HAP-1 (cell line): ENCODE measurements around the gene PNCK.

Experiments used
- DNase-seq, 2 experiments: peaks; one replicate each; pipeline ENCODE4 v3.0.0-alpha.2; 2016 to 2020; ENCODE audit warnings: low spot score in 2 of 2
- H3K27me3 ChIP-seq: fragments of 250-450 bp; sonication (Bioruptor Pico); 2 replicates; pipeline ENCODE4 v1.5.1; 2020; ENCODE audit warnings: low read depth, mild to moderate bottlenecking, moderate library complexity
- H3K36me3 ChIP-seq: fragments of 250-450 bp; sonication (Bioruptor Pico); replicated peaks from 2 replicates; pipeline ENCODE4 v1.5.1; 2020; ENCODE audit warnings: mild to moderate bottlenecking
- H3K4me1 ChIP-seq: fragments of 250-450 bp; sonication (Bioruptor Pico); 2 replicates; pipeline ENCODE4 v1.5.1; 2020; ENCODE audit warnings: mild to moderate bottlenecking
- H3K4me3 ChIP-seq: fragments of 250-450 bp; sonication (Bioruptor Pico); 2 replicates; pipeline ENCODE4 v1.5.1; 2020; ENCODE audit warnings: mild to moderate bottlenecking, moderate library complexity
- H3K9me3 ChIP-seq: fragments of 250-450 bp; sonication (Bioruptor Pico); 2 replicates; pipeline ENCODE4 v1.5.1; 2020; ENCODE audit warnings: mild to moderate bottlenecking, moderate library complexity
- in situ Hi-C: fragments of 300-500 bp; cut with MboI; formaldehyde crosslinking; loops from 3 replicates; pipeline ENCODE4 v1.14.3; 2020; ENCODE audit warnings: low sequenced_read_pairs, inconsistent platforms, mixed read lengths

The PNCK gene

DNA sequence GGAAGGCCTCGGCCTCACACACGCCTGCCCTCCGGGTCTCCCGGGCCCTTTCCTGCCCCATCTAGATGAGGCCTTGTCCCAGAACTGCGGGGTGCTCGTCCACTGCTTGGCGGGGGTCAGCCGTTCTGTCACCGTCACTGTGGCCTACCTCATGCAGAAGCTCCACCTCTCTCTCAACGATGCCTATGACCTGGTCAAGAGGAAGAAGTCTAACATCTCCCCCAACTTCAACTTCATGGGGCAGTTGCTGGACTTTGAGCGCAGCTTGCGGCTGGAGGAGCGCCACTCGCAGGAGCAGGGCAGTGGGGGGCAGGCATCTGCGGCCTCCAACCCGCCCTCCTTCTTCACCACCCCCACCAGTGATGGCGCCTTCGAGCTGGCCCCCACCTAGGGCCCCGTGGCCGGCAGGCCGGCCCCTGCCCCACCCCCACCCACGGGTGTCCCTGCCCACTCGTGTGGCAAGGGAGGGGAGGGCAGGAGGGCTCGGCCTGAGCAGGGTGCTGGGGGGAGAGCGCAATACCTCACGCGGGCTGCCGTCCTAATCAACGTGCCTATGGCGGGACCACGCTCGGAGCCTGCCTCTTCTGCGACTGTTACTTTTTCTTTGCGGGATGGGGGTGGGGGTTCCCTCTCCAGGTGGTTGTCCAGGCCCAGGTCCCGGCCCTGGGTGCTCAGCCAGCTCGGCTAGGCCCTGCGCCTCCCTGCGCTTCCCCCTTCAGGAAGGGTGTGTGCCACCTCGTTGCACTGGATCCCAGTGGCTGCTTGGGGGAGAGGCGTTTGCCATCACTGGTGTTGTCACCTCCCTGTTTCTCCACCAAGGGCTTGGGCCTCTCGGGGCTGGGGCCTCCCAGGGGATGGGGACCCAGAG lies 23.5 kb downstream of the PNCK start:
- Histone ChIP-seq H3K9me3 (no peaks in the 10 kb centered on the region), H3K36me3 (peaks cover 28% of the 10 kb centered on the region), H3K4me3 (no peak overlapping the region), H3K4me1 (peaks cover 17% of the 10 kb centered on the region; the same call in 1 of the 2 replicates), H3K27me3 (no peaks in the 10 kb centered on the region)
- peak in 1 of 2 experiments; percentile 8 for DNase-seq
- in situ Hi-C loops, result loop anchor here (25.0 kb wide), 1 partner anchor 688 kb away; no protein-coding TSS in a partner anchor

DNA sequence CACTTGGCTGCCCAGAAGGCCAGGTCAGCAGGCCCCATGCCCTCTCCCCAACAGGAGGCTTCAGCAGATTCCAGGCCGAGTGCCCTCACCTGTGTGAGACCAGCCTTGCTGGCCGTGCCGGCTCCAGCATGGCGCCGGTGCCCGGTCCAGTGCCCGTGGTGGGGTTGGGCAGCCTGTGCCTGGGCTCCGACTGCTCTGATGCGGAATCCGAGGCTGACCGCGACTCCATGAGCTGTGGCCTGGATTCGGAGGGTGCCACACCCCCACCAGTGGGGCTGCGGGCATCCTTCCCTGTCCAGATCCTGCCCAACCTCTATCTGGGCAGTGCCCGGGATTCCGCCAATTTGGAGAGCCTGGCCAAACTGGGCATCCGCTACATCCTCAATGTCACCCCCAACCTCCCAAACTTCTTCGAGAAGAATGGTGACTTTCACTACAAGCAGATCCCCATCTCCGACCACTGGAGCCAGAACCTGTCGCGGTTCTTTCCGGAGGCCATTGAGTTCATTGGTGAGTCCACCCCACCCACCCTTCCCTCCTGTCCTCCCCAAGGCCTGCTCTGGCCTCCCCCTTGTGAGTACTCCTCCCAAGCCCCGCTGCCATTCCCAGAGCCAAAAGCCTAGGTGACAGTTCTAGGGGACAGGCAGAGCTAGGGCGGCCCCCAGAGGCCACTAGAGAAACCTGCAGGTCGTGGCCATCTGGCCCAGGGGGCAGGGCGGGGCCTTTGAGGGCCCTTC lies 24.3 kb downstream of the PNCK start:
- DNase-seq, result peak; percentile 63 to 86
- Histone ChIP-seq H3K4me3 (no peak overlapping the region; the same call in 1 of the 2 replicates), H3K27me3 (no peaks in the 10 kb centered on the region), H3K9me3 (no peaks in the 10 kb centered on the region), H3K4me1 (peaks cover 22% of the 10 kb centered on the region), H3K36me3 (peaks cover 28% of the 10 kb centered on the region)
- in situ Hi-C loops, result no loop called here

DNA sequence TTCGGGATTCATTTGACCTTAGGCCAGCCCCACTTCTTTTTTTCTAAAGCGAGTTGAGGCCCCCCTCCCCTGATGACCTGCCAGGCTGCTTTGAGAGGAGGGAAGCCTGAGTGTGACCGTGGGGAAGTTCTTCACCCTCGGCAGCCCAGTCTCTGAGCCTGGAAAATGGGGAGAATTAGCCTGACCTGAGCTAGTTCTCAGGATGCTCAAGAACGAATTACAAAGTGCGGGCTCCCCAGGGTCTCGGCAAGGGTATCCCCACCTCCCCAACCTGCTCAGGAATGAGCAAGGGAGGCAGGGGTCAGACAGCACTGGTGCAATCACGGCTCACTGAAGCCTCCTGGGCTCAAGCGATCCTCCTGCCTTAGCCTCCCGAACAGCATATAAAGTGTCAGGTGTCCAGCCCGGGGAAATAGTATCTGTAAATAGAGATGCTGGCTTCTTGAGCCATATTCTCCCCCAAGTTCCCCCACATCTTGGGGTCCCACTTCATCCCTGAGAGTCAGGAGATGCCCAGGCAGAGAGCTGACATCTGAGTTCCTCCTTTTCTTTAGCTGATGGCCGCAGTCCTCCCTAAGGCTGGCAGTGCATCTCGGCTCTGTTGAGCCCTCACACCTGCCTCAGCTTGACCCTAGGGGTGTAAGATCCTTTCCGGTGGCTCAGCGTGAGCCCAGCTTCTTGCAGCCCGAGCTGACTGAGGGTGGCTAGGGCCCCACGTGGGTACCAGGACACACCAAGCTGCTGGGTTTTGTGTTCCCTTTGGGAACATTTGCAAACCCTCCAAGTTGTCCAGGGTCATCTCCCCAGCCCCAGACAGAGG lies 25.0 kb downstream of the PNCK start:
- H3K4me3 ChIP-seq, result peak overlapping the region; percentile 54
- in situ Hi-C loops, result no loop called here
- peak in 1 of 2 experiments; percentile 9 for DNase-seq
- H3K27me3 ChIP-seq, result no peaks in the 10 kb centered on the region
- peaks cover 28% of the 10 kb centered on the region for H3K36me3 ChIP-seq
- no peaks in the 10 kb centered on the region for H3K9me3 ChIP-seq
- H3K4me1 ChIP-seq, result peaks cover 26% of the 10 kb centered on the region

DNA sequence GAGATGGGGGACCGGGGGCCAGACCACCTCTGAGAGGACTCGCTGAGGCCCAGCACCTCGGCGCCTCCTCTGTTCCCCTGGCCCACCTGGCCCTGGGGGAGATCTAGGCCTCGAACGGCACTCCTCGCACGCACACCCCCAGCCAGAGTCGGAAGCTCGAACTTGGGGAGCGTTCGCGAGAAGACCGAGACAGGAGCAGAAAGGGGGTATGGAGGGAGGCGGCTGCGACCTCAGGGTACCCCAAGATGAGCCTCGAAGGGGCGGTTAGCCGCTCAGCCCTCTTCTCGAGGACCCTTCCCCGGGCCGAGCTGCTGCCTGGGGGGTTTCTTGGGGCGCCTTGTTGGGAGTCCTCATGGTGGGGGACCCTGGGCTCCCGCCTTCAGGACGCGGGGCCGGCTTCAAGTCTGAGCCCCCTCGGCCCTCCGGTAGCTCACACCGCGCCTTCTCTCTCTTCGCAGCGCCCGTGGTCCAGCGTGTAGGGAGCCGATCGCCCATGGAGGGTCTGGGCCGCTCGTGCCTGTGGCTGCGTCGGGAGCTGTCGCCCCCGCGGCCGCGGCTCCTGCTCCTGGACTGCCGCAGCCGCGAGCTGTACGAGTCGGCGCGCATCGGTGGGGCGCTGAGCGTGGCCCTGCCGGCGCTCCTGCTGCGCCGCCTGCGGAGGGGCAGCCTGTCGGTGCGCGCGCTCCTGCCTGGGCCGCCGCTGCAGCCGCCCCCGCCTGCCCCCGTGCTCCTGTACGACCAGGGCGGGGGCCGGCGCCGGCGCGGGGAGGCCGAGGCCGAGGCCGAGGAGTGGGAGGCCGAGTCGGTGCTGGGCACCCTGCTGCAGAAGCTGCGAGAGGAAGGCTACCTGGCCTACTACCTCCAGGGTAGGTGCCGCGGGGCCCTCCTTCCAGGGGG lies 25.9 kb downstream of the PNCK start:
- peaks cover 30% of the 10 kb centered on the region for H3K4me1 ChIP-seq
- DNase-seq, result peak in 1 of 2 experiments; percentile 49
- peaks cover 28% of the 10 kb centered on the region for H3K36me3 ChIP-seq
- in situ Hi-C loops, result no loop called here
- no peaks in the 10 kb centered on the region for H3K27me3 ChIP-seq
- H3K9me3 ChIP-seq, result no peaks in the 10 kb centered on the region
- peak overlapping the region; percentile 54 for H3K4me3 ChIP-seq

DNA sequence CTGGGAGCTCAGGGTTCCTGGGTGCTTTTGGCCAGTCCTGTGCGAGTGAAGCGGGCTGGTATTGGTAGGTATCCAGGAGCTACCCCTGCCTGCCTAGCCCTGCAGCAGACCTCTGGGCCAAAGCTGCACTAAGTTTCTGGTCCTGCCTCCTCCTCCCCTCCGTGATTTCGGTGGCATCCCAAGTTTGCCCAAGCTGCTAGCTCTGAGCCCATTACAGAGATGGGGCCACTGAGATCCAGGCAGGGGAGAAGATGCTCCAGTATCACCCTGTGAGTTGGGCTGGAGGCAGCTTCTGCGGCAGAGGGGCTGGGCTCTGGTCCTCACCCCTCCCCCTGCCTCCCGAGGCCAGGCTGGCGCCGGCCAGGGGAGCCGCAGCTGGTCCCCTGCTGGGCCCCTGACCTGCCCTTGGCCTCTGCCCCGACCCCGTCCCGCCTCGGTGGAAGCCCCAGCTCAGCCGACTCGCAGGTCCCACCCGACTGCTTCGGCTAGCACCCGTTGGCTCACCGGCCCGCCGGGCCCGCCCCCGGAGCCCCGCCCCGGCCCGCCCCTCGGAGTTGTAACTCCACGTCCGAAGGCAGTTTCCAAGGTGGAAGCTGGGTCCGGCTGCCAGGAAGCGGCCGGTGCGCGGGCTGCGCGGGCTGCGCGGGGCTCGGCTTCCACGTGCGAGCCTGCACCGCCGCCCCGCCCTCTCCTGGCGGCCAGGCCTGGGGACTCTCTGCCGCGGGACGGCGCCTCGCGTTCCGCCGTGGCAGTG lies 26.8 kb downstream of the PNCK start, which contains the start of gene DUSP9:
Gene DUSP9 (plus strand): TSS at position 584 of the 754 bp plus-strand sequence. CDS start 751 bp downstream, outside the sequence.
- in situ Hi-C loops, result no loop called here
- Histone ChIP-seq H3K4me1 (peaks cover 32% of the 10 kb centered on the region), H3K4me3 (peak within 1 kb of the TSS; percentile 54), H3K9me3 (no peaks in the 10 kb centered on the region), H3K27me3 (no peaks in the 10 kb centered on the region), H3K36me3 (peaks cover 28% of the 10 kb centered on the region)
- DNase-seq, result peak; percentile 79 to 87

DNA sequence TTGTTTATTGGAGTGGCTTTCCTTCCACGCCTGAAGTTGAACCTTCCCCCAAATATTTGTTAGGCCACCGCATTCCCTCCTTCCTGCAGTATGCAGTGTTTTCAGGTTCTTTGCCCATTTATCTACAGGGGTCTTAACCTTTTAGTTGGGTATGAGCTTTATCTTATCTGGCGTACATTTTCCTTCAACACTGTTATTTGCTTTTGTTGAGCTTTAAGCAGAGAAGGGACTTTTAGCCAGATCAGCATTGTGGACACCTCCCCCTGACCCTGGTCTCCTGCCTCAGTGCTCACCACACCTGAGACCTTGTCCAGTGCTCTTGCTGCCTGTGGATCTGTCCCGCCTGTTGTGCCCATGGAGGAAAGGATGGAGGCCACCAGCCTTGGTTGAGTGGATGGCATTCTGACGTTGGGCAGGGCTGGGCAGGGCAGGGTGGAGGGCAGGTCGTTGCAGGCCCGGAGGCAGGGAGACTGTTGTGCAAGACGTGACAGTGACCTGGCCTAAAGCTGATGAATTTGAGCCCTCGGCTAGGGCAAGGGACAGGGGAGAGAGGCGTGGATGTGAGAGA lies 27.6 kb downstream of the PNCK start:
- DNase-seq, result no peak
- Histone ChIP-seq H3K4me1 (peaks cover 35% of the 10 kb centered on the region), H3K4me3 (no peak overlapping the region), H3K27me3 (no peaks in the 10 kb centered on the region), H3K9me3 (no peaks in the 10 kb centered on the region), H3K36me3 (peaks cover 22% of the 10 kb centered on the region)
- in situ Hi-C loops, result no loop called here

DNA sequence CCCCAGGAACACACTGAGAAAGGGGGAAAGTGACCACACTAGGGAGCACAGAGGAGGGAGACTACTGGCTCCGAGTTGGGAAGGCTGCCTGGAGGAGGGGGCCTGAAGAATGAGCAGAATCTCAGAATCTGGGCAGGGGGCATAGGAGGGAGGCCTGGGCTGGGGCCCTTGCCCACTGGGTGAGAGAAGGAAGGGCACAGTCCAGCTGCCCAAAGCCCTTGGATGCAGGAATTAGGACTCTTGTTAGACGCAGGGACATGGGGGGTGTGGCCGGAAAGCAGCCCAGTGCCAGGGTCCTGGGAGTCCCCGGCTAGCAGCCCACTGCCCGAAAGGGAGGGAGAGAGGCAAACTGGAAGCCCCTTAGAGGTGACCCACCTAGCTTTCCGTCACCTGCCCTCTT lies 28.5 kb downstream of the PNCK start:
- no peak for DNase-seq
- in situ Hi-C loops, result no loop called here
- no peak overlapping the region for H3K4me3 ChIP-seq
- peaks cover 19% of the 10 kb centered on the region for H3K36me3 ChIP-seq
- peaks cover 35% of the 10 kb centered on the region for H3K4me1 ChIP-seq
- no peaks in the 10 kb centered on the region for H3K27me3 ChIP-seq
- H3K9me3 ChIP-seq, result no peaks in the 10 kb centered on the region

DNA sequence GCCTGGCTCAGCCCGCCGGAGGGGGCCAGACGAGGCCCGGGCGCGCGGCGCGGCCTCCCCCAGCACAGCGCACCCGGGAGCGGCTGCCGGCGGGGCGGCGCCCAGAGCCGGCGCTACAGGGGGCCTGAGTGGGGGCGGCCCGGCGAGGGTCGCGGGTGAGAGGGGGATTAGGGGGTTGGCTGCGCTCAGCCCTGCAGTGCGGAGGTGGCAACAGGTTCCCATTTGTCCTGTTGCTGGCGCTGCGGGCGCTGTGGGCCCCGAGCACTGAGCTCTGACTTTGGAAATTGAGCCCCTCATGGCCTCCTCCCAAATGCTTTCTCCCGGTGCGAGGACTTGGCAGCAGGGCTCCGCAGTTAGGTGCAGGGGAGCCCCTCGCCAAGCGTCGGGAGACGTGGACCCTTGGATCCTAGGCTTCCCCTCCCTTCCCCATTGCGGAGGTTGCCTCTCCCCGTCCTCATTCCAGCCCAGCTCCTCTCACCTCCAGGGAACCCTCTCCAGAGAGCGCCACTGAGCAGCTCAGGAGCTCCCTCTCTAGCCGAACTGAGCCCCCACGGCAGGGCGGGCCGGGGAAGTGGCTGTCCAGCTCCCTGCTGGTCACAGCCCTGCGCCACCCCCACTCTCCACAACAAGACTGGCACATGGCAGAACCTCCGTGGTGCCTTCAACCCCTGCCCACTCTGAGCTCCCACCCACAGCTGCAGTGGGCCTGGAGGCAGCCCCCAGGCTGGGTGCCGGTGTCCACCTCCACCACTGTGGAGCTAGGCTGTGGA lies 29.1 kb downstream of the PNCK start:
- Histone ChIP-seq H3K4me3 (peak overlapping the region; percentile 27), H3K4me1 (peaks cover 33% of the 10 kb centered on the region), H3K9me3 (no peaks in the 10 kb centered on the region), H3K27me3 (no peaks in the 10 kb centered on the region), H3K36me3 (peaks cover 13% of the 10 kb centered on the region)
- DNase-seq, result peak in 1 of 2 experiments; percentile 73
- in situ Hi-C loops, result no loop called here

DNA sequence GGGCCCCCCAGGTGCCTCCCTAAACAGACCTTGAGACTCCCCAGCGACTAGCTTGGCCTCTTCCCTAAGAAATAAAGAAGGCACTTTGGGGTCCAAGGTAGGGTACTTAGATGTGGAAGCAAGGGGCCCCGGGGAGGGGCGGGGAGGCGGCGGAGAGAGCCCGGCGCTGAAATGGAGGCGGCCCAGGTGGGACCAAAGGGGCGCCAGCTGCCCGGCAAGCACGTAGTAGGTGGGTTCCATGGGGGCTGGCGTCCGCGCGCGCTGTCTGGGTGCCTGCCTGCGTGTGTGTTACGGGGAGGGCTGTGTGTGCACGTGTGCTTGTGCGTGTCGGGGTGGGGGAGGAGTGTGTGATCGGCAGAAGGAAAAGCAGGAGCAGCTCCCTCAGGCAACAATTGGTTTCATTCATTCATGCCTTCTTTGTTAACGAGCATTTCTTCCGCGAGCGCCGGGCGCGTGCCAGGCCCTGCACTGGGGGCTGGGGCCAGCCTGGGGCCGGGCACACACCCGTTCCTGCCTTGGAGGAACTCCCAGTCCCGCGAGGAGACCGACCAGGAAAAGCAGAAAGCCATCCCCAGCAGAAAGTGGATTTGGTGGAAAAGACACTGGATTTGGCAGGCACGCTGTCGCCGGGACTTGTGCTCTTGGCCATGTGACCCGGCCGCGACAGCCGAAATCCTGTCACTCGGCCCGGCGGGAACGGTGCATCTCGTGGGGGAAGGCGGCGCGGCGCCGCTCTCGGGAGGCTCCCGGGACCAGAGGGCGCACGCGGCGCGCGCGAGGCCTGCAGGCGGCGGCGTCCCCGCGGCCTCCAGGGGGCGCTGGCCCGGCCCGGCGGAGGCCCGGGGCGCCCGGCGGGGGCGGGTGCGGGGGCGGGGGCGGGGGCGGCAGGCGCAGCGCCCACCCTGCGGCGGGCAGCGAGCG lies 29.9 kb downstream of the PNCK start:
- in situ Hi-C loops, result no loop called here
- H3K27me3 ChIP-seq, result no peaks in the 10 kb centered on the region
- peak overlapping the region; percentile 40 for H3K4me3 ChIP-seq
- peaks cover 26% of the 10 kb centered on the region for H3K4me1 ChIP-seq
- no peaks in the 10 kb centered on the region for H3K9me3 ChIP-seq
- DNase-seq, result peak in 1 of 2 experiments; percentile 69
- peaks cover 5% of the 10 kb centered on the region for H3K36me3 ChIP-seq

DNA sequence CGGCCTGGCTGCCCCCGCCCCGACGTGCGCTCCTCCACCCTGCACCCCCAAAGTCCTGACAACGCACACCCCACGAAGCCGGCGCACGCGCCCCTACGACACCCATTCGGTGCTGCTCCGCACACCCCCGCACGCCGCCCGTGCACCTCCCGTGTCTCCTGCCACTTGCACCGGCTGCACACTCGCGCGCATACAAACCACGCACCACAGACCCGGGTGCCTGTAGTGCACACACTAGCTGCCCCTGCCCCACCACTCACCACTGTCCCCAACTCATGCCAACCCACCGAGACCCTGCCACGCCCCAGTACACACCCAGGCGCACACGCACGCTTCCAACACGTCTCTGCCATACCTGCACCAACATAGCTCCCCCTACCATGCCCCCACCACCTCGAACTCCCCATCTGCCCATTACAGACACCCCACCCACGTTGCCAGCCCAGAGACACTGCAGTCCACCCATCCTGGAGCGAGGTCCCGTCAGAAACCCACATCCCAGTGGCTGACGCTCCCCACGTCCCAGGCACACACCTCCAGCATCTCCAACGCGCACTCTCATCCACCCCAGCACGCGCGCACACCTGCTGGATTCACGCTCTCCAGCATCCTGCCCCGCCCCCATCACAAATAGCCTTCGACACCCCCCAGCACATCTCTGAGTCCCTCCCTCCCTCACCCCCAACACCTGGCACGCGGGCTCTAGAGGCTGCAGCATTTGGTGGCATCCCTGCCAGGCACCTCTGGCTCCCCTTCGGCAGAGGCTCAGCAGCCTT lies 30.8 kb downstream of the PNCK start:
- DNase-seq, result peak in 1 of 2 experiments; percentile 41
- peaks cover 22% of the 10 kb centered on the region for H3K4me1 ChIP-seq
- H3K27me3 ChIP-seq, result no peaks in the 10 kb centered on the region
- H3K9me3 ChIP-seq, result no peaks in the 10 kb centered on the region
- H3K36me3 ChIP-seq, result no peaks in the 10 kb centered on the region
- H3K4me3 ChIP-seq, result peak overlapping the region; percentile 40
- in situ Hi-C loops, result no loop called here
